Lung (tissue), 12 donors: ENCODE data around the gene NUCB1. TPM values are rescaled to one million over a fixed set of nuclear protein-coding genes. Genes with fewer than 3 reads are reported as not detected.
A peak's percentile ranks its signal among the peaks of the same experiment; 100 is the strongest.

ENCODE experiments used
- ATAC-seq: fragments of 200-7000 bp; cut with Tn5 transposase; one replicate; pipeline ENCODE4 v1.9.1; 2020; ENCODE audit warnings: moderate number of reproducible peaks; ENCODE audit not compliant: insufficient read depth, low FRiP score
- DNase-seq, 3 donors: peaks; one replicate each; pipeline ENCODE4 v3.0.0-alpha.2; 2013 to 2017
- H3K27ac ChIP-seq, 2 donors: one replicate each; pipeline ENCODE4 v1.5.1; 2013; ENCODE audit warnings: mild to moderate bottlenecking in 2 of 2, moderate library complexity in 2 of 2, control low read depth in 1 of 2, inconsistent platforms in 1 of 2, low read depth in 1 of 2, low read length in 1 of 2
- H3K27me3 ChIP-seq, 3 donors: one replicate each; pipeline ENCODE4 v1.5.1; 2013; ENCODE audit warnings: low read length in 2 of 3; ENCODE audit not compliant: control insufficient read depth in 3 of 3, insufficient read depth in 3 of 3
- H3K36me3 ChIP-seq, 4 donors: one replicate each; pipeline ENCODE4 v1.5.1; 2013; ENCODE audit warnings: low read length in 4 of 4, mild to moderate bottlenecking in 1 of 4, moderate library complexity in 1 of 4; ENCODE audit not compliant: control insufficient read depth in 4 of 4, insufficient read depth in 4 of 4
- H3K4me1 ChIP-seq, 5 donors: one replicate each; pipeline ENCODE4 v1.5.1; 2013; ENCODE audit warnings: low read length in 5 of 5, mild to moderate bottlenecking in 2 of 5, moderate library complexity in 1 of 5; ENCODE audit not compliant: control insufficient read depth in 5 of 5, insufficient read depth in 5 of 5
- H3K4me3 ChIP-seq: one replicate; pipeline ENCODE4 v1.5.1; 2013; ENCODE audit warnings: mild to moderate bottlenecking, control low read depth, moderate library complexity
- H3K9ac ChIP-seq, 2 donors: one replicate each; pipeline ENCODE4 v1.5.1; 2013; ENCODE audit warnings: low read length in 2 of 2, control low read depth in 1 of 2; ENCODE audit not compliant: insufficient read depth in 1 of 2
- H3K9me3 ChIP-seq, 4 donors: one replicate each; pipeline ENCODE4 v1.5.1; 2013; ENCODE audit warnings: low read length in 3 of 4, mild to moderate bottlenecking in 1 of 4, moderate library complexity in 1 of 4; ENCODE audit not compliant: control insufficient read depth in 4 of 4, insufficient read depth in 3 of 4
- CTCF ChIP-seq: IDR thresholded peaks from 2 replicates; pipeline ENCODE4 v1.5.1; 2012; ENCODE audit warnings: mild to moderate bottlenecking; ENCODE audit errors: control extremely low read depth, extremely low read depth
- WGBS, 2 donors: extraction: QIAGEN DNeasy Blood & Tissue Kit; methylation state at CpG; one replicate each; pipeline ENCODE4 v1.1.7; 2013; 5-methylcytosine and 5-hydroxymethylcytosine counted together
- polyA plus RNA-seq, 2 donors: library from polyadenylated mRNA; stranded (reverse); fragments of 200-250 nt; gene quantifications; one replicate each; pipeline ENCODE4 v1.2.1, GENCODE V29; 2013
- total RNA-seq, 2 donors: library from RNA; depleted of rRNA in 1 of 2; stranded (reverse); fragments of >200 nt in 1 of 2; gene quantifications; one replicate each; pipeline ENCODE4 v1.2.1, GENCODE V29; 2014 to 2021
- donor health status: control.
- donor health status: control.
- donor health status: Bipolar disorder and iron deficiency.
- donor health status: healthy.
- donor health status: DM: yes; HTN: yes; CAD: no.

Gene NUCB1
- total and polyA plus RNA-seq, 4 donors = 214 to 367 (median 354) TPM

GRCh38 chr19:48859711-48860572 lies 40.2 kb upstream of the NUCB1 start:
- Histone ChIP-seq H3K9me3 (no peaks in the 10 kb centered on the region), H3K4me3 (no peak overlapping the region), H3K36me3 (no peaks in the 10 kb centered on the region), H3K27me3 (no peaks in the 10 kb centered on the region), H3K4me1 (no peaks in the 10 kb centered on the region), H3K9ac (peak overlapping the region in 1 of 2 donors; percentile 16), H3K27ac (peak overlapping the region in 1 of 2 donors; percentile 28)
- no peak for TF ChIP-seq CTCF
- DNase-seq (peak; percentile 34 to 44 (median 41)), ATAC-seq (peak; percentile 63)
- WGBS, 2 donors = 68 to 83% methylated on average over 30 of the region's 30 CpGs

GRCh38 chr19:48861313-48861712 lies 38.8 kb upstream of the NUCB1 start:
- Histone ChIP-seq H3K4me3 (no peak overlapping the region), H3K9me3 (no peaks in the 10 kb centered on the region), H3K9ac (no peak overlapping the region), H3K27me3 (no peaks in the 10 kb centered on the region), H3K36me3 (peaks cover 0 to 3% (median 0%) of the 10 kb centered on the region in 4 donors), H3K4me1 (peaks cover 0 to under 1% (median 0%) of the 10 kb centered on the region in 5 donors), H3K27ac (no peak overlapping the region)
- no peak for TF ChIP-seq CTCF
- DNase-seq = no peak
- no peak for ATAC-seq
- 88 to 94% methylated on average over 18 of the region's 18 CpGs for WGBS, 2 donors

GRCh38 chr19:48862827-48863226 lies 37.3 kb upstream of the NUCB1 start:
- H3K36me3 ChIP-seq = peaks cover 0 to 3% (median 0%) of the 10 kb centered on the region in 4 donors
- WGBS, 2 donors = 74 to 86% methylated on average over 7 of the region's 7 CpGs
- no peak overlapping the region for H3K9ac ChIP-seq
- H3K27ac ChIP-seq = no peak overlapping the region
- no peaks in the 10 kb centered on the region for H3K9me3 ChIP-seq
- H3K27me3 ChIP-seq = no peaks in the 10 kb centered on the region
- no peak for TF ChIP-seq CTCF
- H3K4me3 ChIP-seq = no peak overlapping the region
- H3K4me1 ChIP-seq = peaks cover 0 to 16% (median 0%) of the 10 kb centered on the region in 5 donors
- ATAC-seq (no peak), DNase-seq (no peak)
